Skeletal muscle satellite cell (primary cell): ENCODE measurements around the gene MUC21.
"Not testable (repeated sequence)": the region's sequence is repeated elsewhere in the genome, so short reads cannot be mapped to it uniquely, and the experiment has no call there.

ENCODE experiments used
- H3K27me3 ChIP-seq: 2 replicates; pipeline ENCODE4 v1.7.0; 2013; ENCODE audit warnings: low read length; ENCODE audit not compliant: control insufficient read depth, insufficient read depth
- H3K36me3 ChIP-seq: 2 replicates; pipeline ENCODE4 v1.7.0; 2013; ENCODE audit warnings: mild to moderate bottlenecking, control low read depth, low read length; ENCODE audit not compliant: insufficient read depth
- H3K4me1 ChIP-seq: 2 replicates; pipeline ENCODE4 v1.7.0; 2013; ENCODE audit warnings: low read length; ENCODE audit not compliant: control insufficient read depth, insufficient read depth
- H3K4me2 ChIP-seq: 2 replicates; pipeline ENCODE4 v1.7.0; 2013; ENCODE audit warnings: mild to moderate bottlenecking, low read length
- H3K4me3 ChIP-seq: 2 replicates; pipeline ENCODE4 v1.7.0; 2013; ENCODE audit warnings: low read length
- H3K9ac ChIP-seq: 2 replicates; pipeline ENCODE4 v1.7.0; 2013; ENCODE audit warnings: mild to moderate bottlenecking, low read depth, low read length, moderate library complexity
- H3K9me3 ChIP-seq: replicated peaks from 2 replicates; pipeline ENCODE4 v1.7.0; 2013; ENCODE audit warnings: mild to moderate bottlenecking, control low read depth, low read length

Gene MUC21

GRCh38 chr6:31011153-31011552 is 27.6 kb downstream of the MUC21 start:
- H3K4me1 ChIP-seq = peaks cover 11% of the 10 kb centered on the region
- H3K27me3 ChIP-seq = peaks cover 11% of the 10 kb centered on the region
- no peaks in the 10 kb centered on the region for H3K9me3 ChIP-seq
- H3K9ac ChIP-seq = no peak overlapping the region
- H3K4me2 ChIP-seq = no peak overlapping the region
- no peaks in the 10 kb centered on the region for H3K36me3 ChIP-seq
- H3K4me3 ChIP-seq = no peak overlapping the region

DNA sequence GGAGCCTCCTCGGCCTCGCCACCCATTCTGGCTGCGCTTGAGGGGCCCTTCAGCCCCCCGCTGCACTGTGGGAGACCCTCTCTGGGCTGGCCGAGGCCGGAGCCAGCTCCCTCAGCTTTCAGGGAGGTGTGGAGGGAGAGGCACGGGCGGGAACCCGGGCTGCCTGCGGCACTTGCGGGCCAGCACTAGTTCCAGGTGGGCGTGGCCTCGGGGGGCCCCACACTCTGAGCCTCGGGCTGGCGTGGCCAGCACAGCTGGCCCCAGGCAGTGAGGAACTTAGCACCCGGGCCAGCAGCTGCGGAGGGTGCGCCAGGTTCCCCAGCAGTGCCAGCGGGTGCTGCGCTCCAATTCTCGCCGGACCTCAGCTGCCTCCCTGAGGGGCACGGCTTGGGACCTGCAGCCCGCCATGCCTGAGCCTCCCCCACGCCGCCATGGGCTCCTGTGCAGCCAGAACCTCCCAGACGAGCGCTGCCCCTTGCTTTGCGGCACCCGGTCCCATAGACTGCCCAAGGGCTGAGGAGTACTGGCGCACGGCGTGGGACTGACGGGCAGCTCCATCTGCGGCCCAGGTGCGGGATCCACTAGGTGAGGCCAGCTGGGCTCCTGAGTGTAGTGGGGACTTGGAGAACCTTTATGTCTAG is 33.3 kb downstream of the MUC21 start:
- no peak overlapping the region for H3K9ac ChIP-seq
- H3K27me3 ChIP-seq = peaks cover 33% of the 10 kb centered on the region
- H3K4me2 ChIP-seq = no peak overlapping the region
- H3K4me3 ChIP-seq = no peak overlapping the region
- H3K4me1 ChIP-seq = no peaks in the 10 kb centered on the region
- H3K36me3 ChIP-seq = no peaks in the 10 kb centered on the region
- H3K9me3 ChIP-seq = no peaks in the 10 kb centered on the region

DNA sequence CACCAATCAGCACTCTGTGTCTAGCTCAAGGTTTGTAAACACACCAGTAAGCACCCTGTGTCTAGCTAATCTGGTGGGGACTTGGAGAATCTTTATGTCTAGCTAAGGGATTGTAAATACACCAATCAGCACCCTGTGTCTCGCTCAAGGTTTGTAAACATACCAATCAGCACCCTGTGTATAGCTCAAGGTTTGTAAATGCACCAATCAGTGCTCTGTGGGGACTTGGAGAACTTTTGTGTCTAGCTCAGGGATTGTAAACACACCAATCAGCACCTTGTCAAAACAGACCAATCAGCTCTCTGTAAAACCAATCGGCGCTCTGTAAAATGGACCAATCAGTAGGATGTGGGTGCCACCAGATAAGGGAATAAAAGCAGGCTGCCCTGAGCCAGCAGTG is 33.9 kb downstream of the MUC21 start:
- H3K4me2 ChIP-seq, H3K4me3 ChIP-seq, H3K9ac ChIP-seq, H3K9me3 ChIP-seq, H3K36me3 ChIP-seq, H3K4me1 ChIP-seq: not testable (repeated sequence)
- H3K27me3 ChIP-seq = peaks cover 30% of the 10 kb centered on the region

GRCh38 chr6:31020057-31020456 is 36.5 kb downstream of the MUC21 start:
- H3K4me3 ChIP-seq = no peak overlapping the region
- H3K9ac ChIP-seq = no peak overlapping the region
- H3K36me3 ChIP-seq = no peaks in the 10 kb centered on the region
- no peaks in the 10 kb centered on the region for H3K4me1 ChIP-seq
- peaks cover 31% of the 10 kb centered on the region for H3K27me3 ChIP-seq
- no peaks in the 10 kb centered on the region for H3K9me3 ChIP-seq
- H3K4me2 ChIP-seq = no peak overlapping the region

GRCh38 chr6:31020631-31021255 is 37.2 kb downstream of the MUC21 start:
- peaks cover 35% of the 10 kb centered on the region for H3K27me3 ChIP-seq
- not testable (repeated sequence) for H3K9ac ChIP-seq, H3K4me3 ChIP-seq, H3K4me2 ChIP-seq, H3K36me3 ChIP-seq, H3K4me1 ChIP-seq, H3K9me3 ChIP-seq

GRCh38 chr6:31021705-31022531 is 38.4 kb downstream of the MUC21 start:
- not testable (repeated sequence) for H3K4me3 ChIP-seq, H3K4me1 ChIP-seq

DNA sequence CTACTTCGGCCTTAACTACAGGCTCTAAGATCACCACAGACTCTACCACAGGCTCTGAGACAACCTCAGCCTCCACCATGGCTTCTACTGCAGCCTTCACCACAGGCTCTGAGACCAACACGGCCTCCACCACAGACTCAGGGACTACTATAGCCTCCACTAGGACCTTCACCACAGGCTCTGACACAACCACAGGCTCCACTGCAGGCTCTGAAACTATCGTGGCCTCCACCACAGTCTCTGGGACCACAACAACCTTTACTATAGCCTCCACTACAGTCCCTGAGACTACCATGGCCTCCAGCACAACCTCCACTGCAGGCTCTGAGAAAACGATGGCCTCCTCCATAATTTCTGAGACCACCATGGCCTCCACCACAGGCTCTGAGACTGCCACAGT is 42.1 kb downstream of the MUC21 start:
- Histone ChIP-seq H3K4me3 (no peak overlapping the region), H3K4me2 (no peak overlapping the region), H3K4me1 (no peaks in the 10 kb centered on the region), H3K36me3 (no peaks in the 10 kb centered on the region), H3K9me3 (no peaks in the 10 kb centered on the region), H3K27me3 (peaks cover 32% of the 10 kb centered on the region), H3K9ac (no peak overlapping the region)

More at GRCh38 chr6:31021705-31022531, 38.4 kb downstream of the MUC21 start:
- not testable (repeated sequence) for H3K4me2 ChIP-seq, H3K9me3 ChIP-seq, H3K9ac ChIP-seq, H3K36me3 ChIP-seq
- H3K27me3 ChIP-seq = peaks cover 36% of the 10 kb centered on the region

- H3K9me3 ChIP-seq = no peaks in the 10 kb centered on the region
Observed at GRCh38 chr6:31031095-31031494, 47.6 kb downstream of the MUC21 start.

GRCh38 chr6:31033075-31033474 is 49.6 kb downstream of the MUC21 start:
- no peaks in the 10 kb centered on the region for H3K9me3 ChIP-seq
- no peak overlapping the region for H3K4me2 ChIP-seq
- H3K27me3 ChIP-seq = peaks cover 15% of the 10 kb centered on the region
- H3K4me3 ChIP-seq = no peak overlapping the region
- no peaks in the 10 kb centered on the region for H3K36me3 ChIP-seq
- H3K9ac ChIP-seq = no peak overlapping the region
- H3K4me1 ChIP-seq = peaks cover 21% of the 10 kb centered on the region

More at GRCh38 chr6:31031095-31031494, 47.6 kb downstream of the MUC21 start:
- Histone ChIP-seq H3K4me1 (peaks cover 1% of the 10 kb centered on the region), H3K4me3 (no peak overlapping the region), H3K36me3 (no peaks in the 10 kb centered on the region), H3K27me3 (peaks cover 23% of the 10 kb centered on the region), H3K9ac (no peak overlapping the region), H3K4me2 (no peak overlapping the region)

GRCh38 chr6:31035862-31036497 is 52.5 kb downstream of the MUC21 start:
- Histone ChIP-seq H3K9me3 (no peaks in the 10 kb centered on the region), H3K4me2 (no peak overlapping the region), H3K27me3 (peaks cover 5% of the 10 kb centered on the region), H3K4me1 (peaks cover 22% of the 10 kb centered on the region), H3K36me3 (no peaks in the 10 kb centered on the region), H3K9ac (no peak overlapping the region), H3K4me3 (no peak overlapping the region)

DNA sequence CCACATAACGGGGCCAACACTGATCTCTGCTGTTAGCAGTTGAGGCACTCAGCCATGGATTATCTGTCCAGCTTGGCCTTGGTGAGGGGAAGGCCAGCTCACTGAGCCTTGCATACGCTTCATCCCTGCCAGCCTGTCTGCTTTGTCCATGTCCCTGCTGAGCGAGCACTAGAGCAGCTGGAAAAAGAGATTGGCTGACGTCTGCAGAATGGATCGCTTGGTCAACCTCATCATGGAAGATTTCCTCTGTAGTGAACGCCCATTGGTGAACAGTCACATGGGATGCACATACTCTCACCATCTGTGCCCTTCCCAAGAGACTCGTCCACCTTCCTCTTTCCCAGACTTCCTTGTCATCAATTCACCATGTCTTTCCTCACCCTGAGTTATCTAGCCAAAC is 53.7 kb downstream of the MUC21 start:
- Histone ChIP-seq H3K36me3 (no peaks in the 10 kb centered on the region), H3K4me1 (peaks cover 22% of the 10 kb centered on the region), H3K4me3 (peak overlapping the region; percentile 35), H3K4me2 (peak overlapping the region; percentile 71), H3K9ac (peak overlapping the region; percentile 20), H3K27me3 (peaks cover 2% of the 10 kb centered on the region), H3K9me3 (no peaks in the 10 kb centered on the region)
